Endothelial cell of umbilical vein (primary cell): ENCODE results near the gene RASAL1.

Experiments
- CTCF ChIP-seq, 2 donors: IDR thresholded peaks; 1 replicate in 1 of 2; 2 replicates in 1 of 2; pipeline ENCODE4 v1.5.1; 2011; ENCODE audit warnings: low read length in 2 of 2, mild to moderate bottlenecking in 2 of 2, moderate library complexity in 2 of 2, control low read depth in 1 of 2, inconsistent platforms in 1 of 2, low read depth in 1 of 2; ENCODE audit not compliant: insufficient read depth in 1 of 2; ENCODE audit errors: extremely low read depth in 1 of 2
- EZH2 ChIP-seq: IDR thresholded peaks from 2 replicates; pipeline ENCODE4 v1.6.1; 2012; ENCODE audit warnings: borderline replicate concordance, low read depth, mild to moderate bottlenecking, moderate library complexity, low read length, inconsistent platforms; ENCODE audit not compliant: severe bottlenecking
- POLR2AphosphoS5 ChIP-seq: IDR thresholded peaks from 2 replicates; pipeline ENCODE4 v1.6.1; 2012; ENCODE audit warnings: low read depth, mild to moderate bottlenecking, control low read depth, low read length, moderate library complexity; ENCODE audit not compliant: insufficient read depth

- TF ChIP-seq CTCF (IDR thresholded peaks at IDR 0.05; ENCODE audit: extremely low read depth in 1 of 2, insufficient read depth in 1 of 2, low read depth in 1 of 2, low read length in 2 of 2), result no peak
- no peak for TF ChIP-seq POLR2AphosphoS5
- TF ChIP-seq EZH2, result no peak
Measured at GRCh38 chr12:113155060-113155459, 19.5 kb upstream of the RASAL1 start.
